ENCODE measurements around the gene SNRPF. TPM values are rescaled to one million over a fixed set of nuclear protein-coding genes. Genes with fewer than 3 reads are reported as not detected.

Gene SNRPF
- total RNA-seq, 3 donors from 2014 or later = 5.4 to 11.8 (median 10.0) TPM

DNA sequence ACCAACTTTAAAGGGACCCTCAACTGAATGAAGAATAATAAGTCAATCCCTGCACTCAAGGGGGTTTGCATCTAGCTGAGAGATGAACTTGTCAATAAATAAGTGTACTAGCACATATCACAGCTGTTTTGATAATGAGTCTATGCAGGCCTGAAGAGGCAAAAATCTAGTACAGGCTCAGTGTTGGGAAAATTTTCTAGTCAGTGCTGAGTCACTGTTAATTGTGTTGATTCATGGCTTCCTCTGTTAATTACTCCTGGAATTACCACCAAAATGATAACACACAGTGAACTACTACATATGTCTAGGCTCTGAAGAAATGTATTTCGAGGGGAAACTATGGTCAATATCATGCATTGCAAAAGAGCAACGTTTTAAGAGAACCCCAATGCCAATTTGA lies 18.9 kb downstream of the SNRPF start:
- Histone ChIP-seq H3K9me3 (no peaks in the 10 kb centered on the region), H3K36me3 (no peaks in the 10 kb centered on the region), H3K27me3 (no peaks in the 10 kb centered on the region), H3K27ac (no peak overlapping the region), H3K4me1 (no peaks in the 10 kb centered on the region), H3K4me3 (no peak overlapping the region)
- intact Hi-C loops (cut with DNase I; ENCODE audit: low total_unique reads) = no loop called here
- DNase-seq (ENCODE audit: low spot score in 2 of 2) = no peak
- no peak for TF ChIP-seq CTCF (IDR thresholded peaks at IDR 0.05)

- H3K4me3 ChIP-seq = no peak overlapping the region
- H3K27ac ChIP-seq = no peak overlapping the region
- no peaks in the 10 kb centered on the region for H3K9me3 ChIP-seq
- no peaks in the 10 kb centered on the region for H3K36me3 ChIP-seq
- TF ChIP-seq POLR2A (IDR thresholded peaks at IDR 0.05) = no peak
- no peak for TF ChIP-seq CTCF (IDR thresholded peaks at IDR 0.05)
- no peak for TF ChIP-seq POLR2AphosphoS5 (IDR thresholded peaks at IDR 0.05)
- H3K27me3 ChIP-seq = no peaks in the 10 kb centered on the region
- no peaks in the 10 kb centered on the region for H3K4me1 ChIP-seq
- no peak for DNase-seq (ENCODE audit: low spot score in 2 of 2)
- intact Hi-C loops (cut with DNase I; ENCODE audit: low total_unique reads) = no loop called here
Measured at GRCh38 chr12:95880895-95881294, 22.1 kb downstream of the SNRPF start.

GRCh38 chr12:95881331-95881955 lies 22.7 kb downstream of the SNRPF start:
- TF ChIP-seq POLR2A (IDR thresholded peaks at IDR 0.05) = no peak
- TF ChIP-seq POLR2AphosphoS5 (IDR thresholded peaks at IDR 0.05) = no peak
- no peak overlapping the region for H3K4me3 ChIP-seq
- H3K9me3 ChIP-seq = no peaks in the 10 kb centered on the region
- no peak for DNase-seq (ENCODE audit: low spot score in 2 of 2)
- H3K4me1 ChIP-seq = no peaks in the 10 kb centered on the region
- H3K27me3 ChIP-seq = no peaks in the 10 kb centered on the region
- H3K27ac ChIP-seq = no peak overlapping the region
- no peaks in the 10 kb centered on the region for H3K36me3 ChIP-seq
- intact Hi-C loops (cut with DNase I; ENCODE audit: low total_unique reads) = no loop called here

DNA sequence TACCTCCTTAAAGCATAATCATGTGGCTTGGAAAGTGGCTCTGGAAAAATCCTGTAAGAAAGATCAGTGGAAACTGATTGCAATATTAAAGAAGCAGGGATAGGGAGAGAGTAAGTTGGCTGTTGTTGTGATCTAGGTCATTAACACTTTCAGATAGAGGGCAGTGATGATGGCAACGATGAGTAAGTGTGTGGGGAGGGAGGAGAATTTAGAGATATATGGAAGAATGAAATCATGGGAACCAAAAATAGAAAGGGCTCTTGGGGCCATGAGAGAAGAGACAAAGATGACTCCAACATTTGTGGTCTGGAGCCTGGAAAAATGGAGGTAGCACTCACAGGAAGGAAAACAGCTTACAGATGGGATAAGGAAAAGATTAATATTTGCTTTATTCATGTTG lies 23.3 kb downstream of the SNRPF start:
- Histone ChIP-seq H3K27ac (no peak overlapping the region), H3K36me3 (no peaks in the 10 kb centered on the region), H3K27me3 (no peaks in the 10 kb centered on the region), H3K9me3 (no peaks in the 10 kb centered on the region), H3K4me3 (no peak overlapping the region), H3K4me1 (no peaks in the 10 kb centered on the region)
- no peak for TF ChIP-seq POLR2A (IDR thresholded peaks at IDR 0.05)
- TF ChIP-seq POLR2AphosphoS5 (IDR thresholded peaks at IDR 0.05) = no peak
- no peak for TF ChIP-seq CTCF (IDR thresholded peaks at IDR 0.05)
- intact Hi-C loops (cut with DNase I; ENCODE audit: low total_unique reads) = no loop called here
- DNase-seq (ENCODE audit: low spot score in 2 of 2) = no peak

- Histone ChIP-seq H3K4me1 (no peaks in the 10 kb centered on the region), H3K27me3 (no peaks in the 10 kb centered on the region), H3K36me3 (no peaks in the 10 kb centered on the region), H3K27ac (peak overlapping the region; percentile 26 to 30), H3K9me3 (no peaks in the 10 kb centered on the region), H3K4me3 (no peak overlapping the region)
- DNase-seq (ENCODE audit: low spot score in 2 of 2) = no peak
- no peak for TF ChIP-seq POLR2A (IDR thresholded peaks at IDR 0.05)
- no peak for TF ChIP-seq POLR2AphosphoS5 (IDR thresholded peaks at IDR 0.05)
- TF ChIP-seq CTCF (IDR thresholded peaks at IDR 0.05) = no peak
- intact Hi-C loops (cut with DNase I; ENCODE audit: low total_unique reads) = no loop called here
Measured at GRCh38 chr12:95882873-95883272, 24.1 kb downstream of the SNRPF start.

DNA sequence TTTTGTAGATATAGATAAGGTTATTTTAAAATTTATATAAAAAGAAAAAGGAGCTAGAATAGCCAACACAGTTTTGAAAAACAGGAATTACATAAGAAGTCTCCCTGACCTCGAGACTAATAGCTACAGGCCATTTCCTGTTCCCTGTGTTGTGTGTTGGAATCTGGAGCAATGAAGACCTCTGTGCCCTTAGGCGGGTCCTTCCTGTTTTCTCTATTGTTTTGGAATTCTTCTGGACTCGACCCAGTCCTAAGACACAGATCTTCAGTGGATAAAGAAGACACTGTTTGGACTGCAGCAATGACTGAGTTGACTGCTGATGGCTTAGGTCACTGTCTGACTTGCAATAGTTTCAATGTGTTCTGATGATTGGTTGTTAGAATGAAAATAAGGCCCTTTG lies 26.2 kb downstream of the SNRPF start:
- no peaks in the 10 kb centered on the region for H3K4me1 ChIP-seq

More for the DNA sequence above, 26.2 kb downstream of the SNRPF start:
- peak in 1 of 2 donors; percentile 77 for DNase-seq (ENCODE audit: low spot score in 2 of 2)
- H3K4me3 ChIP-seq = no peak overlapping the region
- TF ChIP-seq POLR2AphosphoS5 (IDR thresholded peaks at IDR 0.05) = peak in 2 of 3 donors; percentile 16 to 17
- TF ChIP-seq POLR2A (IDR thresholded peaks at IDR 0.05) = no peak
- H3K27ac ChIP-seq = peak overlapping the region; percentile 40 to 69
- H3K27me3 ChIP-seq = no peaks in the 10 kb centered on the region
- no peaks in the 10 kb centered on the region for H3K9me3 ChIP-seq
- intact Hi-C loops (cut with DNase I; ENCODE audit: low total_unique reads) = no loop called here
- H3K36me3 ChIP-seq = no peaks in the 10 kb centered on the region
